ENCODE measurements around the gene RSPH6A.

DNA sequence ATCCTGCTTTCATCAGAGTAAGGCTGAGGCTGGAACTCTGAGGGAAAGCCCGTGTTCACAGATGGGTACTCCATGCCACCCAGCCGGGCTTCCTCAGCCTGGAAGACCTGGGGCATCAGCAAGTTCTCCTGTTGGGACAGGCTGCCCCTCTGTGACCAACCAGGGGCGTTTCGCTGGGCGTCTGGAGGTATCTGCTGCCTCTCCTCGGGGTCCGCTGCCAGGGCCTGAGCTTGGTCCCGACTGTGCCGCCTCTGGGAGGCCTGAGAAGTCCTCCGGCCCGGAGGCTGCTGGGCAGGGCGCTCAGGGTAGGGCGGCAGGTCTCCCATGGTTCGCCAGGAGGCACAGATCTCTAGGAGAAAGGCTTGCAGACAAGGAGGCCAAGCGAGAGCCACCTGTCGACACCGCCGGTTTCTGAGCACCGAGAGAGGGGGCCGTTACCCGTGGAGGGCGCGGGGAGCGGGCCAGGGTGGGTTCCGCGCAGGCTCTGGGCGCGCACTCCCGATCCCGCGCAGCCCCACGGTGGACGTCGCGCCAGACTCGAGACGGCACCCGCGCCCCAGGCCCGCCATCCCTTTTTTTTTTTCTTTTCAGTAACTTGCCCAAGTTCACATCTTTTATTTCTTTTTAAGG, at the start of gene RSPH6A:
- TF ChIP-seq POLR2A (IDR thresholded peaks at IDR 0.05) = no peak
- TF ChIP-seq, protein P1, sequence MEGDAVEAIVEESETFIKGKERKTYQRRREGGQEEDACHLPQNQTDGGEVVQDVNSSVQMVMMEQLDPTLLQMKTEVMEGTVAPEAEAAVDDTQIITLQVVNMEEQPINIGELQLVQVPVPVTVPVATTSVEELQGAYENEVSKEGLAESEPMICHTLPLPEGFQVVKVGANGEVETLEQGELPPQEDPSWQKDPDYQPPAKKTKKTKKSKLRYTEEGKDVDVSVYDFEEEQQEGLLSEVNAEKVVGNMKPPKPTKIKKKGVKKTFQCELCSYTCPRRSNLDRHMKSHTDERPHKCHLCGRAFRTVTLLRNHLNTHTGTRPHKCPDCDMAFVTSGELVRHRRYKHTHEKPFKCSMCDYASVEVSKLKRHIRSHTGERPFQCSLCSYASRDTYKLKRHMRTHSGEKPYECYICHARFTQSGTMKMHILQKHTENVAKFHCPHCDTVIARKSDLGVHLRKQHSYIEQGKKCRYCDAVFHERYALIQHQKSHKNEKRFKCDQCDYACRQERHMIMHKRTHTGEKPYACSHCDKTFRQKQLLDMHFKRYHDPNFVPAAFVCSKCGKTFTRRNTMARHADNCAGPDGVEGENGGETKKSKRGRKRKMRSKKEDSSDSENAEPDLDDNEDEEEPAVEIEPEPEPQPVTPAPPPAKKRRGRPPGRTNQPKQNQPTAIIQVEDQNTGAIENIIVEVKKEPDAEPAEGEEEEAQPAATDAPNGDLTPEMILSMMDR (IDR thresholded peaks at IDR 0.05) = no peak

Measured in lower leg skin (tissue), 3 donors.